Airway epithelial cell (primary cell): ENCODE results near the gene ROGDI. TPM values are rescaled to one million over a fixed set of nuclear protein-coding genes. Genes with fewer than 3 reads are reported as not detected.

ENCODE experiments used
- total RNA-seq: library from RNA; depleted of rRNA; stranded (reverse); fragments of >200 nt; gene quantifications from 2 replicates; pipeline ENCODE4 v1.2.3, GENCODE V29; 2015

Gene ROGDI, protein sequence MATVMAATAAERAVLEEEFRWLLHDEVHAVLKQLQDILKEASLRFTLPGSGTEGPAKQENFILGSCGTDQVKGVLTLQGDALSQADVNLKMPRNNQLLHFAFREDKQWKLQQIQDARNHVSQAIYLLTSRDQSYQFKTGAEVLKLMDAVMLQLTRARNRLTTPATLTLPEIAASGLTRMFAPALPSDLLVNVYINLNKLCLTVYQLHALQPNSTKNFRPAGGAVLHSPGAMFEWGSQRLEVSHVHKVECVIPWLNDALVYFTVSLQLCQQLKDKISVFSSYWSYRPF
- total RNA-seq, result 21.7 and 29.4 TPM in 2 replicates

DNA sequence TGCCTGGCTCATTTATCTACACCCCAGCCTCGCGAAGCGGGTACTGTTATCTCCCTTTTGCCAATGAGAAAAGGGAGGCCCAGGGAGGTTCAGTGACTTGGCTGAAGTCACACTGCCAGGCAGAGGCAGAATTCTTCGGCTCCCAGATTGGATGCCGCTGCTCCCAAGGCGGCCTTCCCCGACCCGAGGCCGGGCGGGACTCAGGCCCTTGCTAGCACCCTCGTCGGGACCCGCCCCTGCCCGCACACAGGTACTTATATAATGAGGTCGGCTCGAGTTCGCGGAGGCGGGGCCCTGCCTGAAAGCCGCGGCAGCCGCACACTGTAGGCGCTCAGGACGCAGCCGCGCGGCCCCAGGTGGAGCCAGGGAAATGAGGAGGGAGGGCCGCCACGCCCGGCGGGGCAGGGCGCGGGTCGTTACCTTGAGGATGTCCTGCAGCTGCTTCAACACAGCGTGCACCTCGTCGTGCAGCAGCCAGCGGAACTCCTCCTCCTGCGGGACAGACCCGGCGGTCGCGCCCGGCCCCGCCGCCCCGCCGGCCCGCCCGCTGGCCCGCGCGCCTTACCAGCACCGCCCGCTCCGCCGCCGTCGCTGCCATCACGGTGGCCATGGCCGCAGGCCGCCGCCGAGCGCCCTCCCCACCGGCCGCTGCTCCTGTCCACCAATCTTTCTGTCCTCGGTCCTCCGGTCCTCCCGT lies at the start of gene ROGDI:
Gene ROGDI (minus strand): TSS at position 672 of the 697 bp plus-strand sequence. CDS start 62 bp downstream, at position 610.

GRCh38 chr16:4846901-4847773 lies 44.7 kb upstream of the ROGDI start, which contains the start of the genes GLYR1 and UBN1:
Gene GLYR1, minus strand, starts transcription at chr16:4847288. Its CDS starts 23 bp downstream, at chr16:4847265.
Gene UBN1, plus strand, starts transcription at chr16:4847481. Its CDS starts 5,437 bp downstream, at chr16:4852918.

DNA sequence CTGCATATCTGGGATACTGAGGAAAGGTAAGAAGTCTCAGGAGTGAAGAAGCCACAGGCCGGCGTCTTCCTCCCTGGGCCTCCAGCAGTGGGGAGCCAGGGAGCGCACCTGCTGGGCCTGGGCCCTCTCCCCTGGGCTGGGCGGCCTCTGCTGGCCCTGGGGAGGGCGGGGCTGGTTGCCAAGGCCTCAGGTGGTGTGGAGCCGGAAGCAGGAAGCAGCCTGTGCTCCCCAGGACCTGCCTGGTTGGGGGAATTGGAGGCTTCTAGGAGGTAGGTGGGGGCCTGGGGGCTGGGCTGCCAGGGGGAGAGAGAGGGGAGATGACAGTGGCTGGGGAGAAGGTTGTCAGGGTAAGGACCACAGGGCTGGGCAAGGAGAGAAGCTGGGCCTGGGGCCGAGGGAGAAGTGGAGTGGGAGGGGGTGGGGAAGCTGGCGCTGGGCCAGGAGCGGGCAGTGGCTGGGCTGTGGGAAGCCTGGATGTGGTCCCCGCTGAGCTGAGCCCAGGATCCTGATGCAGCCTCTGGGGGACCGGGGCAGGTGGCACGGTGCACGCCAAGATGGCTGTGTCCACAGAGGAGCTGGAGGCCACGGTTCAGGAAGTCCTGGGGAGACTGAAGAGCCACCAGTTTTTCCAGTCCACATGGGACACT lies 7.1 kb downstream of the ROGDI start, which contains the start of gene SMIM22:
Gene SMIM22 (plus strand): TSS at position 189 of the 647 bp plus-strand sequence. CDS start 366 bp downstream, at position 555.

GRCh38 chr16:4787627-4788482 lies 14.6 kb downstream of the ROGDI start, which contains the start of gene SEPTIN12:
Gene SEPTIN12, minus strand, starts transcription at chr16:4788345. Its CDS starts 700 bp downstream, at chr16:4787645.

GRCh38 chr16:4766875-4767628 lies 35.4 kb downstream of the ROGDI start, which contains the start of gene ZNF500:
Gene ZNF500, minus strand, starts transcription at chr16:4767162. Its CDS starts 1,184 bp downstream, at chr16:4765978.

Other genes with a start within 250 kb of the ROGDI start
- gene C16orf96, start 246.3 kb downstream of the ROGDI start, total RNA-seq, result not detected in 2 replicates
- 8.1 and 13.3 TPM in 2 replicates for gene UBALD1, start 187.7 kb downstream of the ROGDI start, total RNA-seq
- gene MGRN1, start 177.8 kb downstream of the ROGDI start, total RNA-seq, result 17.9 and 23.7 TPM in 2 replicates
- 43.3 and 63.4 TPM in 2 replicates for gene NUDT16L1, start 109.1 kb downstream of the ROGDI start, total RNA-seq
- gene ANKS3, start 68.4 kb downstream of the ROGDI start, total RNA-seq, result 10.2 and 12.6 TPM in 2 replicates
- not detected in 2 replicates for gene DNAAF8, start 68.1 kb downstream of the ROGDI start, total RNA-seq
- 7.1 and 7.7 TPM in 2 replicates for gene ZNF500, start 35.5 kb downstream of the ROGDI start, total RNA-seq
- gene SEPTIN12, start 14.3 kb downstream of the ROGDI start, total RNA-seq, result not detected in 2 replicates
- 1.0 and 5.2 TPM in 2 replicates for gene SMIM22, start 7.3 kb downstream of the ROGDI start, total RNA-seq
- 31.1 and 33.6 TPM in 2 replicates for gene GLYR1, start 44.7 kb upstream of the ROGDI start, total RNA-seq
- gene UBN1, start 44.8 kb upstream of the ROGDI start, total RNA-seq, result 28.9 and 31.5 TPM in 2 replicates
- 222 and 252 TPM in 2 replicates for gene PPL, start 134.5 kb upstream of the ROGDI start, total RNA-seq
- gene SEC14L5, start 155.7 kb upstream of the ROGDI start, total RNA-seq, result 0.07 and 0.09 TPM in 2 replicates
- 19.6 and 27.5 TPM in 2 replicates for gene NAGPA, start 231.3 kb upstream of the ROGDI start, total RNA-seq